ENCODE results near the gene KRTAP9-6. TPM values are rescaled to one million over a fixed set of nuclear protein-coding genes. Genes with fewer than 3 reads are reported as not detected.
"Not testable (repeated sequence)": the region's sequence is repeated elsewhere in the genome, so short reads cannot be mapped to it uniquely, and the experiment has no call there.

The KRTAP9-6 gene
- polyA plus RNA-seq, 2 of the 4 experiments (the other 2 are of a cell fraction): not detected

DNA sequence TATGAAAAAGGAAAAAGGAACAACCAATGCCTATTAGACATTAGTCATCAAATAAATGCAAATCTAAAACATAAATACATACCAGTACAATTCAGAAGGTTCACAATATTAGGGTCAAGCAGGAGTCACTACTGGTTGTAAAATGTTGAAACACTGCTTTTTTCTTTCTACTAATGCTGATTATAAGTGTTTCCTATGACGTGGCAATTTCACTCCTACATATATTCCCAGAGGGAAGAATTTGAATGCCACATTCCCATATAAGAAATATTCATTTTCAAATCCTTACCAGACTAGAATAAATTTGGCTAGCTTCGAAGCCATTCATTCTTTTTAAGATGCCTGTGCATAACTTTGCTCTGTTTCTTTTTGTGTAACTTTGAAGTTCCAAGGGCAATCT, 41.4 kb upstream of the KRTAP9-6 start:
- Histone ChIP-seq H3K4me1 (no peaks in the 10 kb centered on the region), H3K4me2 (no peak overlapping the region), H3K9me3 (peaks cover 3% of the 10 kb centered on the region; the same call in 1 of the 3 replicates), H3K4me3 (no peak overlapping the region), H3K27ac (no peak overlapping the region)
- ATAC-seq: no peak
- WGBS (ENCODE audit: missing lambda C conversion rate): 68% methylated on average over 2 of the region's 2 CpGs
- DNase-seq (ENCODE audit: low read depth in 1 of 2, low spot score in 1 of 2): no peak
- CTCF ChIA-PET: no interaction called here
- FAIRE-seq: peak; percentile 18
- TF ChIP-seq MAFK (IDR thresholded peaks at IDR 0.05; ENCODE audit: partially characterized antibody) (peak; percentile 40), ZC3H11A (IDR thresholded peaks at IDR 0.05) (no peak), CHD4 (IDR thresholded peaks at IDR 0.05; ENCODE audit: borderline replicate concordance) (no peak)
- TF ChIP-seq, protein P1, sequence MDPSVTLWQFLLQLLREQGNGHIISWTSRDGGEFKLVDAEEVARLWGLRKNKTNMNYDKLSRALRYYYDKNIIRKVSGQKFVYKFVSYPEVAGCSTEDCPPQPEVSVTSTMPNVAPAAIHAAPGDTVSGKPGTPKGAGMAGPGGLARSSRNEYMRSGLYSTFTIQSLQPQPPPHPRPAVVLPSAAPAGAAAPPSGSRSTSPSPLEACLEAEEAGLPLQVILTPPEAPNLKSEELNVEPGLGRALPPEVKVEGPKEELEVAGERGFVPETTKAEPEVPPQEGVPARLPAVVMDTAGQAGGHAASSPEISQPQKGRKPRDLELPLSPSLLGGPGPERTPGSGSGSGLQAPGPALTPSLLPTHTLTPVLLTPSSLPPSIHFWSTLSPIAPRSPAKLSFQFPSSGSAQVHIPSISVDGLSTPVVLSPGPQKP (IDR thresholded peaks at IDR 0.05; ENCODE audit: low read depth, low read length): no peak
- POLR2A ChIA-PET: no interaction called here

DNA sequence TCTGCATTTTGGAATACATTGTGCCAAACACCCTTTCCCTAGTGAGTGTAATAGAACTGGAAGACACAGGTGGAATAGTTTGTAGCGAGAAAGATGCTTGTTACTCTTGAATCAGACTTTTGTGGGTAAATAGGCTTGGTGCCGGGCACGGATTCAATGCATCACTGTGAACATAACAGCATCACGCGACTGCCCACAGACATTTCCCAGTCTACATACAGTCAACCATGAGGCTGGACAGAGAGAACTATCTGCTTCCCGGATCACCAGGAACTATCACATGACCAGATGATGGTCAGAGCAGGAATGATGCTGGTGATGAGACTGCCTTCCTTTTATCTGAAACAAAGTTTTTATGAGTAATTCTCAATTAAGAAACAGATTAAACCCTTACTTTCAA, 39.1 kb upstream of the KRTAP9-6 start:
- WGBS (ENCODE audit: missing lambda C conversion rate): 90% methylated on average over 6 of the region's 6 CpGs

DNA sequence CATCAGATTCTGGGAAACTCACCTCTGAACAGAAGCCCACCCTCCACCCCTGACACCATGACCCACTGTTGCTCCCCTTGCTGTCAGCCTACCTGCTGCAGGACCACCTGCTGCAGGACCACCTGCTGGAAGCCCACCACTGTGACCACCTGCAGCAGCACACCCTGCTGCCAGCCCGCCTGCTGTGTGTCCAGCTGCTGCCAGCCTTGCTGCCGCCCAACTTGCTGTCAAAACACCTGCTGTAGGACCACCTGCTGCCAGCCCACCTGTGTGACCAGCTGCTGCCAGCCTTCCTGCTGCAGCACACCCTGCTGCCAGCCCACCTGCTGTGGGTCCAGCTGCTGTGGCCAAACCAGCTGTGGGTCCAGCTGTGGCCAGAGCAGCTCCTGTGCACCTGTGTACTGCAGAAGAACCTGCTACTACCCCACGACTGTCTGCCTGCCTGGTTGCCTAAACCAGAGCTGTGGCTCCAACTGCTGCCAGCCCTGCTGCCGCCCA, 38.5 kb upstream of the KRTAP9-6 start, which contains the start of gene KRTAP9-2:
Gene KRTAP9-2, plus strand, starts transcription at position 51 of the 498 bp plus-strand sequence. Its CDS starts 7 bp downstream, at position 58.
- FAIRE-seq; POLR2A ChIA-PET; H3K4me3 ChIP-seq; DNase-seq (ENCODE audit: low read depth in 1 of 2, low spot score in 1 of 2); H3K27ac ChIP-seq; H3K9me3 ChIP-seq; H3K4me2 ChIP-seq; ATAC-seq; H3K4me1 ChIP-seq; CTCF ChIA-PET: not testable (repeated sequence)
- WGBS (ENCODE audit: missing lambda C conversion rate): 48% methylated on average over 3 of the region's 4 CpGs

More for the DNA sequence above, 39.1 kb upstream of the KRTAP9-6 start:
- FAIRE-seq: peak; percentile 80
- Histone ChIP-seq H3K27ac (no peak overlapping the region), H3K4me3 (no peak overlapping the region), H3K4me2 (no peak overlapping the region), H3K9me3 (no peaks in the 10 kb centered on the region), H3K4me1 (no peaks in the 10 kb centered on the region)
- CTCF ChIA-PET: interaction anchor here (1.1 kb wide), 1 partner anchor 37 kb away, joined by 4 read pairs; no protein-coding TSS in a partner anchor
- ATAC-seq: no peak
- no peak for DNase-seq (ENCODE audit: low read depth in 1 of 2, low spot score in 1 of 2)
- POLR2A ChIA-PET: no interaction called here
- TF ChIP-seq, protein P2, sequence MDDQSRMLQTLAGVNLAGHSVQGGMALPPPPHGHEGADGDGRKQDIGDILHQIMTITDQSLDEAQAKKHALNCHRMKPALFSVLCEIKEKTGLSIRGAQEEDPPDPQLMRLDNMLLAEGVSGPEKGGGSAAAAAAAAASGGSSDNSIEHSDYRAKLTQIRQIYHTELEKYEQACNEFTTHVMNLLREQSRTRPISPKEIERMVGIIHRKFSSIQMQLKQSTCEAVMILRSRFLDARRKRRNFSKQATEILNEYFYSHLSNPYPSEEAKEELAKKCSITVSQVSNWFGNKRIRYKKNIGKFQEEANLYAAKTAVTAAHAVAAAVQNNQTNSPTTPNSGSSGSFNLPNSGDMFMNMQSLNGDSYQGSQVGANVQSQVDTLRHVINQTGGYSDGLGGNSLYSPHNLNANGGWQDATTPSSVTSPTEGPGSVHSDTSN (IDR thresholded peaks at IDR 0.05): no peak
- TF ChIP-seq NR3C1 (IDR thresholded peaks at IDR 0.05) (no peak), RAD21 (conservative IDR thresholded peaks at IDR 0.05 in 1 of 2, IDR thresholded peaks at IDR 0.05 in 1 of 2) (no peak), HDAC2 (IDR thresholded peaks at IDR 0.05) (no peak), NPAS2 (CRISPR knock-in tag; IDR thresholded peaks at IDR 0.05; ENCODE audit: borderline replicate concordance) (no peak), RNF2 (IDR thresholded peaks at IDR 0.05; ENCODE audit: borderline replicate concordance, low read depth) (no peak), SMC3 (IDR thresholded peaks at IDR 0.05) (no peak), TP53 (CRISPR knock-in tag; IDR thresholded peaks at IDR 0.05) (no peak), HOXA7 (CRISPR knock-in tag; IDR thresholded peaks at IDR 0.05) (no peak), JUN (IDR thresholded peaks at IDR 0.05) (no peak), MAZ (IDR thresholded peaks at IDR 0.05; ENCODE audit: borderline replicate concordance, low read depth, low read length) (no peak), ESRRA (IDR thresholded peaks at IDR 0.05; ENCODE audit: borderline replicate concordance, low read length) (no peak), CBX2 (IDR thresholded peaks at IDR 0.05; ENCODE audit: borderline replicate concordance, low read depth) (no peak), KDM5A (IDR thresholded peaks at IDR 0.05) (no peak)
- TF ChIP-seq, protein P3, sequence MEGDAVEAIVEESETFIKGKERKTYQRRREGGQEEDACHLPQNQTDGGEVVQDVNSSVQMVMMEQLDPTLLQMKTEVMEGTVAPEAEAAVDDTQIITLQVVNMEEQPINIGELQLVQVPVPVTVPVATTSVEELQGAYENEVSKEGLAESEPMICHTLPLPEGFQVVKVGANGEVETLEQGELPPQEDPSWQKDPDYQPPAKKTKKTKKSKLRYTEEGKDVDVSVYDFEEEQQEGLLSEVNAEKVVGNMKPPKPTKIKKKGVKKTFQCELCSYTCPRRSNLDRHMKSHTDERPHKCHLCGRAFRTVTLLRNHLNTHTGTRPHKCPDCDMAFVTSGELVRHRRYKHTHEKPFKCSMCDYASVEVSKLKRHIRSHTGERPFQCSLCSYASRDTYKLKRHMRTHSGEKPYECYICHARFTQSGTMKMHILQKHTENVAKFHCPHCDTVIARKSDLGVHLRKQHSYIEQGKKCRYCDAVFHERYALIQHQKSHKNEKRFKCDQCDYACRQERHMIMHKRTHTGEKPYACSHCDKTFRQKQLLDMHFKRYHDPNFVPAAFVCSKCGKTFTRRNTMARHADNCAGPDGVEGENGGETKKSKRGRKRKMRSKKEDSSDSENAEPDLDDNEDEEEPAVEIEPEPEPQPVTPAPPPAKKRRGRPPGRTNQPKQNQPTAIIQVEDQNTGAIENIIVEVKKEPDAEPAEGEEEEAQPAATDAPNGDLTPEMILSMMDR (IDR thresholded peaks at IDR 0.05): no peak
- TF ChIP-seq, protein P4, sequence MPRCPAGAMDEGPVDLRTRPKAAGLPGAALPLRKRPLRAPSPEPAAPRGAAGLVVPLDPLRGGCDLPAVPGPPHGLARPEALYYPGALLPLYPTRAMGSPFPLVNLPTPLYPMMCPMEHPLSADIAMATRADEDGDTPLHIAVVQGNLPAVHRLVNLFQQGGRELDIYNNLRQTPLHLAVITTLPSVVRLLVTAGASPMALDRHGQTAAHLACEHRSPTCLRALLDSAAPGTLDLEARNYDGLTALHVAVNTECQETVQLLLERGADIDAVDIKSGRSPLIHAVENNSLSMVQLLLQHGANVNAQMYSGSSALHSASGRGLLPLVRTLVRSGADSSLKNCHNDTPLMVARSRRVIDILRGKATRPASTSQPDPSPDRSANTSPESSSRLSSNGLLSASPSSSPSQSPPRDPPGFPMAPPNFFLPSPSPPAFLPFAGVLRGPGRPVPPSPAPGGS (IDR thresholded peaks at IDR 0.05): no peak
- TF ChIP-seq, protein P5, sequence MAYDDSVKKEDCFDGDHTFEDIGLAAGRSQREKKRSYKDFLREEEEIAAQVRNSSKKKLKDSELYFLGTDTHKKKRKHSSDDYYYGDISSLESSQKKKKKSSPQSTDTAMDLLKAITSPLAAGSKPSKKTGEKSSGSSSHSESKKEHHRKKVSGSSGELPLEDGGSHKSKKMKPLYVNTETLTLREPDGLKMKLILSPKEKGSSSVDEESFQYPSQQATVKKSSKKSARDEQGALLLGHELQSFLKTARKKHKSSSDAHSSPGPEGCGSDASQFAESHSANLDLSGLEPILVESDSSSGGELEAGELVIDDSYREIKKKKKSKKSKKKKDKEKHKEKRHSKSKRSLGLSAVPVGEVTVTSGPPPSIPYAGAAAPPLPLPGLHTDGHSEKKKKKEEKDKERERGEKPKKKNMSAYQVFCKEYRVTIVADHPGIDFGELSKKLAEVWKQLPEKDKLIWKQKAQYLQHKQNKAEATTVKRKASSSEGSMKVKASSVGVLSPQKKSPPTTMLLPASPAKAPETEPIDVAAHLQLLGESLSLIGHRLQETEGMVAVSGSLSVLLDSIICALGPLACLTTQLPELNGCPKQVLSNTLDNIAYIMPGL (CRISPR knock-in tag; IDR thresholded peaks at IDR 0.05; ENCODE audit: borderline replicate concordance): no peak
